ENCODE measurements around the gene NDUFB10.

GRCh38 chr16:1924095-1924494, 35.2 kb upstream of the NDUFB10 start:
- TF ChIP-seq CTCF (IDR thresholded peaks at IDR 0.05): no peak
- TF ChIP-seq POLR2AphosphoS5 (IDR thresholded peaks at IDR 0.05): no peak
